EH (cell line): ENCODE data around the gene ITPKB.
"Not testable (repeated sequence)": the region's sequence is repeated elsewhere in the genome, so short reads cannot be mapped to it uniquely, and the experiment has no call there.

Source experiments
- DNase-seq: peaks from one replicate; pipeline ENCODE4 v3.0.0-alpha.2; 2015; ENCODE audit warnings: low read depth

Gene ITPKB

DNA sequence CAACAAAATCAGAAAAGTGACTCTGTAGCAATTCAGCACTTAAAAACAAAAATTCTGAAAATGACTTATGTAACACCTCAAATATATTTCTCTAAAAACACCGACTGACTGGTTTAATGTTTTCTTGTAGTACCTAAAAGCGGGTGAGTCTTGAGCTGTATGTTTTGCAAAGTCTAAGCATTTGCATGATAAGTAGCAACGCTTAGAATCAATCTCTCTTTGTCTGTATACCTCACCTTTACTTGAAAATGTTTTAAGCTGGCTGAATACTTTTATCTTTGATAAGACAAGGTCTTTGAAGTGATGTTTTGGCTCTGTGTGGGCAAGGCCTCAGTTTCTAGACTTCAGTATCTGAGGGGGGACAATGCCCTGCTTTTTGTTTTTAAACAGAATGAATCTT is 8.2 kb downstream of the ITPKB start:
- no peak for DNase-seq

DNA sequence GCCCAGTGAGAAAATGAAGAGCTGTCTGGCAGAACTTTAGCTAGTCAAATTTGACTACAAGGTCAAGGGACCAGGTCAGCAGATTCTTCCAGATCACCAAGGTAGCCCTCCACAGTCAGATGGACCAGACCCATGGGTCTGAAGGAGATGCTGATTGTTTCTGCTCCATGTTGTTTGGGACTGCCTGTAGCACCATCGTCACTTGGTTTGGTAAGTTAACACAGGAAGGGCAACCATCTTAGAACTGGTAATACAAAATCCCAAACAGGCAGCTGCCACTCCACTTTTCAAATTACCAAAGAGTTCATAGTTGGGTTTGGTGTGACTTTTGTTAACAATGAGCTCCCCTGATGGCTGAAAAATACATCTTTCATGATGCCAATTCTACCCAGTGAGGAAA is 9.0 kb downstream of the ITPKB start:
- DNase-seq = no peak

DNA sequence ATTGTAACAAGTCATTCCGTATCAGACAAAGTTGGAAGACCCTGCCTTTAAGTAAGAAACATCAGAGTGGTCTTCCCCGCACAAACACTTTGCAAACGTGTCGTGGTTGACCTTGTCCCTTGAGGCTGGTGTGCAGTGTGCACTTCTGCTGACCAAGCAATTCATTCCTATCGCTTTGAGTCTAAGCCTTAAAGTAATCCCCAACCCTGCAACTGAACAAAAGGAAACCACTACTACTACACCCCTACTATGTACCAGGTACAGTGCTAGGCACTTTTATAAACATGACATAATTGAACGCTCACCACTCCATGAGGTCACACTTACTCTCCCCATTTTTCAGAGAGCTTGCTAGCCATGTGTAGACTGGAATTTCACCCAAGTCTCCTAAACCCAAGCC is 10.6 kb downstream of the ITPKB start:
- no peak for DNase-seq

DNA sequence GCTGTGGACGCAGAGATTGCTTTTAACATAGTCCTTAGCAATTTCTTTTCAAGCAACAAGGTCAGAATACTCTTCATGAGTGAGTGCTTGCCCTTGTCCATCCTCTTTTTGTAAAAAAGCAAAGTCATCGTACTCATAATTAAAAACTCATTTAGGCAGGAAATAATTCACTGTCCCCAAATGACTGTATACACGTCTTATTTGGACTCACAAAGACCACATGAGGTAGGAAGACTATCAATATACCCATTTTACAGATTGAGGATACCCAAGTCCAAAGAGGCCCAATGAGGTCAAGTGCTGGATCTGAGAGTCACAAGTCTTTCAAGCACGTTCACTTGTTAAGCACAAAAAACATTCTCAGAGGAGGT is 13.2 kb downstream of the ITPKB start:
- no peak for DNase-seq

DNA sequence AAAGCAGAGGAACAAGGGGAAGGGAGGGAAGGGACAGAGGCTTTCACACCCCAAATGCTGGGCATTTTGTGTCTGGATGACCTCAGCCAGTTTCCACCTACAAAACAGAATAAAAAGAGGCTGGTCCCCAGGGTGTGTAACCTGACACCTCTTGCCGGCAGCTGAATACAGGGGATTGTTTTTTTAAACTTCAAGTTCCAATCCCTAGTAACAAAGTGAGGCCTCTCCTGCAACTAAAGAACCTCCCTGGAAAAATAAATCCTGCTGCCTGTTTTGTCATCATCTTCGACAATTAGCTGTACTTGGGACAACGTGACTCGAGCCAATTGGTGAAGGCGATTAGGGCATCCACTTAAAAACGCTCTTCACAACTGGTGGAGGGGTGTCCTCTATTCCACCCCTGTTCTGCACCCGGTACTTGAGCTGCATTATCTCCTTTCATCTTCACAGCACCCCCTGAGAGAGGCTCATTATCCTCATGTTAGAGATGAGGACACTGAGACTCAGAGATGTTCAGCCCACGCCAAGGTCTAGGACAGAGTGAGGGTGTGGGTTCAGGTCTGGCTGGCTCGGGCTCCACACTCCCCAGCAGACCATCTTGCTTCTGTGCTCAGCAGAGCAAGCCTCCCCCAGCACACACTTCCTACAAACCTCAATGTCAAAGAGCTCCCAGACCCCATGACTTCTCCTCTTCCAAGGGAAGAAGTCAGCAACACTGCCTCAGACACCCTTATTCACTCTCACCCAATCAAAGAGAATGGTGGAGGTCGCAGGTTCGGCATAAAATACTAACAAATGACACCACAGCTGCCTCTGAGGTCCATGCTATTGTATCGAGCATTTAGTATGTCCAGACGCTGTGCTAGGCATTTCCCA is 15.2 kb downstream of the ITPKB start:
- DNase-seq = peak; percentile 68

GRCh38 chr1:226722901-226723656 is 16.0 kb downstream of the ITPKB start:
- DNase-seq = no peak

DNA sequence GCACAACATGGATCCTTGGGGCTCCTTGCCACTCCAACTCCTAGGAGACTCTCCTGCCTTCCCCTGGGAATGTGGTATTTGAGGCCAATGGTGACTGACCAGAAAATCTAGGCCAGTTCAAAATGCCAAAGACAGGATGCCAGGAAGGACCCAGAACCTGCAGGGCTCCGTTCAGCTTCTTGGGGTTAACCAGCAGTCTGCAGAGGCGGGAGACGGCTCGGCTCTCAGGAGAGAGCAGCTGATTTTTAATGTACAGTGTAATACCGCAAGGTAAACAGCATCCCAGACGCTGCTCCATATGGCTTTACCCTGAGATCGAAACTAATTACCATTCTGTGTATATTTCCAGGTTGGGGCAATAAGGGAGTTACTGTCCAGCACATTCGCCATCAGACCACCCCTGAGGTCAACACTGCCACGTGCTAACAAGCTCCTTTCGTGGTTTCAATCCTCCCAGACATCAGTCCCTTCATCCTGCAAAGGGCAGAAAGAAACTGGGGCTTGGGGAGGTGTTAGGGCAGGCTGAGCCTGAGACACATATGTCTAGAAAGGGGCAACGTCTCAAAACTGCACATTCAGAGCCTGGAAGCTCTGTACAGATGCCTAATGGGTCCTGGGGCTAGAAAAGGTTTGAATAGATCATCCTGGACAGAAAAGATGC is 16.7 kb downstream of the ITPKB start:
- no peak for DNase-seq

- not testable (repeated sequence) for DNase-seq
These were observed 18.5 kb downstream of the ITPKB start for GRCh38 chr1:226720574-226720973.

DNA sequence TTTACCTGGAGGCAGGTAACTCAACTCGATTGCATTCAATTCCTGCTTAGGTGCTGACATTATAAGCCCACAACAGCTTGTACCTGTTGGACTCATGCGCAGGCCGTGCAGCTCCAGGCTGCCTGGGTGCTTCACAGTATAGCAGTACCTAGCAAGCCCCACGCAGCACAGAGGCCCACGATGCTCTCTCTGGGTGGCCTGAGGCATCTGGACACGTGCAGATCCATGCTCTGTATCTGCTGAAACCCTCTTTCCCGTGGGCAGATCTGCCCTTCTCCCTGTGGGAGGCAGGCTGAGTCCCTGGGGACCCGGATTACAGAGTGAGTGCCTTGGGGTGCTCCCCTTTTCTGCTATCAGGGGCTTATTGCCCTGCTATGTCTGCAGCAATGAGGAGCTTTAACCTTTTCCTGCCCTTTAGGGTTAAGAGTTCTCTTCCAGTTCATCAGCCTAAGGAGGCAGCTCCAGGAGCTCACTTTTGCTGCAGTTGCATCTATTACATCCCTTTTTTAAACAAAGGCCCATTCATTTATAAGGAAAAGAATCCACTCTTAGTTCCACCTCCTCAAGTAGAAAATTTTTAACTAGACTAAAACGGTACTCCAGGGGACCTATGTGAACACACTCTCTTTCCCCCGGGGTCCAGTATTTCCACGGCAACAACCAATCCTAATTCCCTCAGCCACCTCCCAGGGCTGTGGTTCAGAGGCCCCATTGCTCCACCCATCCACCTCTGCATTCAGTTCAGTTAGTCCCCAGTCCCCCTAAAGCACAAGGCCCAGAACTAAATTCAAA is 19.3 kb downstream of the ITPKB start:
- DNase-seq = no peak

DNA sequence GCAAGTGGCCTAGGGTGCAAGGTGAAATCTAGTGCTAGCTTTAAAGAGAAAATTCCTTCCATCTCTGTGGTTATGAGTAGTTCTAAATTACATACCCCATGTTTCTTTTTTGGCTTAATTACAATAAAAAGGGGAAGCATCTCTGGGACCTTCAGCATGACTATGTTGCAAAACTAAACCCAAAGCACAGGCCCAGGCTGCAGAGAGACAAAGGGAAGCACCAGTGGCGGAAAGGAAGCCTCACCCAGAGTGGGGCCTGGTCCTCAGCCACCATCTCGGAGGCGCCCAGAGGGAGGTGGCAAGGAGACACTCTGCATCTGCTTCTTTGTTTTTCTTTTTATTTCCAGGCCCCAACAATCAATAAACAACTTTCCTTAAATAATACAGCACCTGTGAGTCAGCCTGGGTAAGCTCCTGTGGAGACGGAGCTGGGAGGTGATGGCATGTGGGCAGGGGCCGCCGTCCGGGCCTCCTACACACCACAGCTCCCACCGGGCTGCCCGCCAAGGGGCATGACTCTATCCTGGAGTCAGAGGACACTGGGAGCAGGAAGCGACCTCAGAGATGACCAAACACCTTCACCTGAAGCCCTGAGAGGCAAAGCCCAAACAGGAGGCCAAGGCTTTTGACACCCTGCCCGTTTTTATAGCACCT is 21.7 kb downstream of the ITPKB start:
- DNase-seq = no peak

DNA sequence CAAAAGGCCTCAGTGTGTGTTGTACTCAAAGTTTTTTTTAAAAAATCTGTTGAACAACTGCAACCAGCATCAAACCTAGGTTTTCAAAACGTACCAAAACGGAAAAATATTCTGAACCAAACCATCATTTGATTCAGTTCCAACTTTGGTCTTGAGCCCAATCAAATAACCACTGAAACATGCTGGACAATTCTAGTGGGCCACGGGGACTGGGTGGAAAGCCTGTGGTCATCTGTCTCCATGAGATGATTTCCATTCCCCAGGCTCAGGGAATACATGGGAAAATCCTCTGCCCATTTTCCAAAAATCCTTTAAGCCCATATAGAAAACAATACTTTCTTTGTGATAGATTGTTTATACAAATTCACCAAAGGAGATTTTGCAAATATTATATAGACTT is 22.5 kb downstream of the ITPKB start:
- no peak for DNase-seq

DNA sequence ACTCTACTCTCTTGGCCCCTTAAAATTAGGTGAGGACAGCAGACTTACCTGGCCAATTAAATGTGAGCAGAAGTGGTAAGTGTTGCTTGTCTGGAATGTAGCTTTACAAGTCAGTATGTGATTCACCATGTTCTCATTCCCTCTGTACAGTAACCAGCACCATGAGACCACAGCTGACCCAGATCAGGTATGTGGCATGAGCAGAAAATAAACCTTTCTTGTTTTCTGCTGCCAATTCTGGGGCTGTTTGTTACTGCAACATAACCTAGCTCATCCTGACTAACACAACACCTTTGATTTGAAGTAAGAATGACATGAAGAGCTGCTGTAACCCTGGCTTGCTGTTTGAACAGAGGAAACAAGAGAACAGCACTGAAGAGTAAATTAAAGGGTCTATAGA is 24.9 kb downstream of the ITPKB start:
- no peak for DNase-seq

DNA sequence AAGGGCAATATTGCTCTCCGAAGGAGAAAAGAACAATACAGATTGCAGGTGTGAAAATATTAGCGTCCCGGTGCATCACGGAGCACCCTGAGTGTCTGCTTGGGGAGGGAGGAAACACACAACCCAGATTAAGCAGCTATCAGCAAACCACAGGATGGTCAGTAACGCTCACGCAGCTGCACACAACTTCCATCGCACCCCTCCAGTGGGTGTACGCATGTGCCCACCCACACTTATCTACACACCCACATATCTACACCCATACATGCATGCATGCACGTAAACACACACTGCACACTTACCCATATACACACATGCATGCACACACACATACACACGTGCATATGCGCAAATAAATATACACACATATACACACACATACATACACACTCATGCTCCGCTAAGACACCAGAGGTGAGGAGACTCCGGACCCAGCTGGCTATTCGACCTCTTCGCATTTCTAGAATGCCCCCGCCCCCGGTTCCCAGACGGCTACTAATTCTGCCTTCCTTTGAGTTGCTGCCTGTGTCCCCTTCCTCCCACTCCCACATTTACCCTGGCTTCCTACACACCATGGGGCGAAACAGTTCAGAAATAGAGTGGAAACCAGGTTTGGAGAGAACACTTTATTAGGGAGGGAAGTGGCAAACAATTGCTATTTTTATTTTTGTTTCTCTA is 26.2 kb downstream of the ITPKB start:
- DNase-seq = no peak

DNA sequence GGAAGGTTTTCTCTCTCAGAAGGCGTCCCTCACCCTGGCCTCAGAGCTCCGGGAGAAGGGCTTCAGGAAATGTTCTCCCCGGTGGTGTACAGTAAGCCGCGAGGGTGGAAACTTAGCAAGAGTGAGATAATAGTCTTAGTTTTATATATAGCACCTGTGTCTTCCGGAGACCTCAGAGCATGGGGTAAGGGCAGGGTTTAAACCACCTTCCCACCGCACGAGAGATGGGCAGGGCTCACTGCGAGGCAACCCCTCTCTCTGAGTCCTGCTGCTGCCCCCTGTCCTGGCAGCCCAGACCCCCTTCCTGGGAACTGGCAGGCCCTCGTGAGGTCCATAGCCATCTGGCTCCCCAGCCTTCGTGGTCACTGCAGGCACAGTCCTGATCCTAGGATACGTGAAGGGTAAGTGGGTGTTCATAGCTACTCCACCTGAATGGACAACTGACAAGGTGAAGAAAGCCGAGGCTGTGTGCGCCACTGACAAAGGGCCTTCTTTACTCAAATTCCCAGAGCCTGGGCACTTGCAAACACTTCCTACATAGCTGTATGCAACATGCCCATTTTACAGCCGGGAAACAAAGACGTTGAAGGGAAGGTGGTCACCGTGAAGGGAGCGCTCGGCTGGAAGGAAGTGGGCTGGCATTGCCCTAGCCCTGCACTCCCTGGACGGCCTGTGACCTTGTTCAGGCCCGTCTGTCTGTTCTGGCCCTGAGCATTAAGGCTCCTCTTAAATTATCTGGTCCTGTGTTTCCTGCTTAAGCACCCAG is 26.9 kb downstream of the ITPKB start:
- DNase-seq = no peak

- no peak for DNase-seq
These were observed 28.6 kb downstream of the ITPKB start for GRCh38 chr1:226710501-226710900.

- no peak for DNase-seq
These were observed 29.1 kb downstream of the ITPKB start for GRCh38 chr1:226709953-226710352.

GRCh38 chr1:226708967-226709396 is 30.1 kb downstream of the ITPKB start:
- DNase-seq = peak; percentile 18

- peak; percentile 89 for DNase-seq
These were observed 30.7 kb downstream of the ITPKB start for GRCh38 chr1:226708342-226708780.

- no peak for DNase-seq
These were observed 32.4 kb downstream of the ITPKB start for GRCh38 chr1:226706684-226707083.
